PC-3 (cell line): ENCODE measurements around the gene CARD11.

ENCODE experiments used
- EZH2 ChIP-seq: fragments of 300-600 bp; sonication (generic); IDR thresholded peaks from one replicate; pipeline ENCODE4 v1.6.1; 2017; ENCODE audit warnings: antibody characterized with exemption, mild to moderate bottlenecking, low read length; ENCODE audit not compliant: unreplicated experiment
- EZH2phosphoT487 ChIP-seq: fragments of 300-600 bp; sonication (generic); IDR thresholded peaks from 2 replicates; pipeline ENCODE4 v1.6.1; 2018; ENCODE audit warnings: mild to moderate bottlenecking, antibody characterized with exemption, low read length, borderline replicate concordance
- TF ChIP-seq, protein P1 (sequence below): fragments of 300-600 bp; sonication (generic); conservative IDR thresholded peaks from 2 replicates; pipeline ENCODE4 v1.5.1; 2017; ENCODE audit warnings: antibody characterized with exemption, low read depth, mild to moderate bottlenecking, low read length

DNA sequence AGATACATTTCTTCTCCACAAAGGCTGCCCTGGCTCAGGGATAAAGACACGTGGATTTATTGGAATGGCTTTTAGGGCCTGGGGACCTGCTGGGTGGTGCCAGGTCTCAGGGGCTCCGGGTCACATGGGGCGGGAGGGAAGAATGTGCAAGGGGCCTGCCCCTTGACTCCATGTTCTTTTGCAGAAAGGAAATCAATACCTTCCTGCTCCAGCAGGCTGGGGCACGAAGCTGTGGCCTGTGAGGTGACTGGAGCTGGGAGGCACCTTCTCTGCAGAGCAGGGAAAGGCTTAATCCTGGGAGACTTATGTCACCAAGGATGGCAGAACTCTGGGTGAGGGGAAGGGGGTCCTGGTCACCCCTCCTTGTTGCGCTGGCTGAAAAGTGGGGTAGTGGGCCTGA, 157.3 kb downstream of the CARD11 start:
- TF ChIP-seq EZH2phosphoT487 (no peak), EZH2 (no peak)
- TF ChIP-seq, protein P1, sequence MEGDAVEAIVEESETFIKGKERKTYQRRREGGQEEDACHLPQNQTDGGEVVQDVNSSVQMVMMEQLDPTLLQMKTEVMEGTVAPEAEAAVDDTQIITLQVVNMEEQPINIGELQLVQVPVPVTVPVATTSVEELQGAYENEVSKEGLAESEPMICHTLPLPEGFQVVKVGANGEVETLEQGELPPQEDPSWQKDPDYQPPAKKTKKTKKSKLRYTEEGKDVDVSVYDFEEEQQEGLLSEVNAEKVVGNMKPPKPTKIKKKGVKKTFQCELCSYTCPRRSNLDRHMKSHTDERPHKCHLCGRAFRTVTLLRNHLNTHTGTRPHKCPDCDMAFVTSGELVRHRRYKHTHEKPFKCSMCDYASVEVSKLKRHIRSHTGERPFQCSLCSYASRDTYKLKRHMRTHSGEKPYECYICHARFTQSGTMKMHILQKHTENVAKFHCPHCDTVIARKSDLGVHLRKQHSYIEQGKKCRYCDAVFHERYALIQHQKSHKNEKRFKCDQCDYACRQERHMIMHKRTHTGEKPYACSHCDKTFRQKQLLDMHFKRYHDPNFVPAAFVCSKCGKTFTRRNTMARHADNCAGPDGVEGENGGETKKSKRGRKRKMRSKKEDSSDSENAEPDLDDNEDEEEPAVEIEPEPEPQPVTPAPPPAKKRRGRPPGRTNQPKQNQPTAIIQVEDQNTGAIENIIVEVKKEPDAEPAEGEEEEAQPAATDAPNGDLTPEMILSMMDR = no peak
